PC-9 (cell line): Measurements from ENCODE around the gene OSBPL10. TPM values are rescaled to one million over a fixed set of nuclear protein-coding genes. Genes with fewer than 3 reads are reported as not detected.

ENCODE experiments used
- BruUV-seq: library from RNA; stranded (reverse); fragments of 400-500 nt; replicated peaks from 2 replicates; lab custom pipeline; 2021; lab: Mats Ljungman, UMichigan
- CTCF ChIA-PET: fragments of 300-600 bp; sonication (Branson Sonifier 250); formaldehyde crosslinking; loops from one replicate; lab custom pipeline; 2022; ENCODE audit warnings: antibody characterized with exemption; lab: Charles Lee
- POLR2A ChIA-PET: fragments of 300-600 bp; sonication (Branson Sonifier 250); formaldehyde crosslinking; loops from one replicate; lab custom pipeline; 2022; ENCODE audit warnings: antibody characterized with exemption; ENCODE audit not compliant: unreplicated experiment; lab: Charles Lee
- DNase-seq, 2 experiments: peaks; one replicate each; pipeline versions ENCODE4 v3.0.0 to v3.0.0-alpha.2; 2015 to 2022; ENCODE audit warnings: mixed read lengths in 1 of 2
- H2AFZ ChIP-seq: fragments of 200-600 bp; sonication (generic); 2 replicates; pipeline ENCODE4 v1.8.1; 2017; ENCODE audit warnings: antibody characterized with exemption
- H3F3A ChIP-seq: fragments of 200-600 bp; sonication (generic); 2 replicates; pipeline ENCODE4 v1.8.1; 2017; ENCODE audit warnings: antibody characterized with exemption, mild to moderate bottlenecking, low read depth; ENCODE audit not compliant: insufficient read depth
- H3K27ac ChIP-seq: fragments of 200-600 bp; sonication (generic); 2 replicates; pipeline ENCODE4 v1.6.1; 2016; ENCODE audit warnings: mixed run types
- H3K27me3 ChIP-seq: fragments of 200-600 bp; sonication (generic); 2 replicates; pipeline ENCODE4 v1.6.1; 2016; ENCODE audit warnings: low read depth, mixed run types; ENCODE audit not compliant: insufficient read depth
- H3K36me3 ChIP-seq: fragments of 200-600 bp; sonication (generic); 2 replicates; pipeline ENCODE4 v1.6.1; 2016; ENCODE audit warnings: low read depth, mixed run types
- H3K4me1 ChIP-seq: fragments of 200-600 bp; sonication (generic); replicated peaks from 2 replicates; pipeline ENCODE4 v1.6.1; 2016; ENCODE audit warnings: mixed run types; ENCODE audit not compliant: insufficient read depth
- H3K4me2 ChIP-seq: fragments of 200-600 bp; sonication (generic); 2 replicates; pipeline ENCODE4 v1.6.1; 2017; ENCODE audit warnings: mixed run types
- H3K4me3 ChIP-seq: fragments of 200-600 bp; sonication (generic); 2 replicates; pipeline ENCODE4 v1.6.1; 2016; ENCODE audit warnings: mixed run types
- H3K79me2 ChIP-seq: fragments of 200-600 bp; sonication (generic); 2 replicates; pipeline ENCODE4 v1.6.1; 2017; ENCODE audit warnings: low read depth, mixed run types
- H3K9me2 ChIP-seq: fragments of 200-600 bp; sonication (generic); 2 replicates; pipeline ENCODE4 v1.8.1; 2017; ENCODE audit warnings: mild to moderate bottlenecking; ENCODE audit not compliant: insufficient read depth
- H3K9me3 ChIP-seq: fragments of 200-600 bp; sonication (generic); 2 replicates; pipeline ENCODE4 v1.8.1; 2016; ENCODE audit warnings: low read depth; ENCODE audit not compliant: insufficient read depth
- H4K20me1 ChIP-seq: fragments of 200-600 bp; sonication (generic); 2 replicates; pipeline ENCODE4 v1.8.1; 2017; ENCODE audit not compliant: insufficient read depth
- CTCF ChIP-seq: fragments of 200-600 bp; sonication (generic); conservative IDR thresholded peaks from 2 replicates; pipeline ENCODE4 v1.6.1; 2017; ENCODE audit warnings: mixed run types, antibody characterized with exemption, mild to moderate bottlenecking, moderate library complexity
- EZH2 ChIP-seq: fragments of 200-600 bp; sonication (generic); IDR thresholded peaks from 2 replicates; pipeline ENCODE4 v1.8.0; 2017; ENCODE audit warnings: antibody characterized with exemption, low read depth
- intact Hi-C: fragments of 100-400 bp; cut with micrococcal nuclease; formaldehyde crosslinking; loops from one replicate; pipeline ENCODE4 v1.10.0; 2022; ENCODE audit not compliant: unreplicated experiment
- total RNA-seq: library from RNA; stranded (reverse); gene quantifications from 2 replicates; pipeline ENCODE4 v1.2.3, GENCODE V29; 2021

Gene OSBPL10
- total RNA-seq, 1 experiment from 2014 or later = 42.0 TPM

- no peaks in the 10 kb centered on the region for H3K36me3 ChIP-seq
- no peak overlapping the region for H3K4me3 ChIP-seq
- H3K27me3 ChIP-seq = no peaks in the 10 kb centered on the region
- H3K4me2 ChIP-seq = no peak overlapping the region
- no peaks in the 10 kb centered on the region for H3K79me2 ChIP-seq
- no peaks in the 10 kb centered on the region for H3K9me2 ChIP-seq
- no peaks in the 10 kb centered on the region for H3K9me3 ChIP-seq
- no TSS peak for BruUV-seq
- H4K20me1 ChIP-seq = no peaks in the 10 kb centered on the region
- H2AFZ ChIP-seq = no peak overlapping the region
- no peaks in the 10 kb centered on the region for H3K4me1 ChIP-seq
- intact Hi-C loops = no loop called here
- no peak overlapping the region for H3K27ac ChIP-seq
- CTCF ChIA-PET = no interaction called here
- no peak for TF ChIP-seq CTCF
- no peak for TF ChIP-seq EZH2
- H3F3A ChIP-seq = no peaks in the 10 kb centered on the region
- no peak for DNase-seq
- POLR2A ChIA-PET = interaction anchor here (0.7 kb wide), 1 partner anchor 1915 kb away, joined by 3 read pairs; no protein-coding TSS in a partner anchor
These were observed 98.2 kb downstream of the OSBPL10 start for GRCh38 chr3:31882895-31883294.

GRCh38 chr3:31882431-31882830, 98.6 kb downstream of the OSBPL10 start:
- TF ChIP-seq CTCF (no peak), EZH2 (no peak)
- H3K4me1 ChIP-seq = no peaks in the 10 kb centered on the region
- no peak overlapping the region for H2AFZ ChIP-seq
- no peak overlapping the region for H3K4me3 ChIP-seq
- DNase-seq = no peak
- ChIA-PET CTCF (no interaction called here), POLR2A (interaction anchor here (0.7 kb wide), 1 partner anchor 1914 kb away, joined by 3 read pairs; no protein-coding TSS in a partner anchor)
- H3K9me3 ChIP-seq = no peaks in the 10 kb centered on the region
- no peaks in the 10 kb centered on the region for H4K20me1 ChIP-seq
- no peak overlapping the region for H3K27ac ChIP-seq
- H3F3A ChIP-seq = no peaks in the 10 kb centered on the region
- H3K79me2 ChIP-seq = no peaks in the 10 kb centered on the region
- no peaks in the 10 kb centered on the region for H3K9me2 ChIP-seq
- intact Hi-C loops = no loop called here
- no peak overlapping the region for H3K4me2 ChIP-seq
- no TSS peak for BruUV-seq
- no peaks in the 10 kb centered on the region for H3K36me3 ChIP-seq
- no peaks in the 10 kb centered on the region for H3K27me3 ChIP-seq

GRCh38 chr3:31880482-31881078, 100.5 kb downstream of the OSBPL10 start:
- no peaks in the 10 kb centered on the region for H3K4me1 ChIP-seq
- BruUV-seq = no TSS peak
- no peaks in the 10 kb centered on the region for H3K36me3 ChIP-seq
- no peaks in the 10 kb centered on the region for H3F3A ChIP-seq
- no peaks in the 10 kb centered on the region for H3K9me3 ChIP-seq
- H3K4me3 ChIP-seq = no peak overlapping the region
- DNase-seq = no peak
- no peaks in the 10 kb centered on the region for H3K27me3 ChIP-seq
- TF ChIP-seq EZH2 (no peak), CTCF (no peak)
- no peak overlapping the region for H3K27ac ChIP-seq
- no peak overlapping the region for H2AFZ ChIP-seq
- ChIA-PET POLR2A (no interaction called here), CTCF (no interaction called here)
- intact Hi-C loops = no loop called here
- no peaks in the 10 kb centered on the region for H3K9me2 ChIP-seq
- no peak overlapping the region for H3K4me2 ChIP-seq
- no peaks in the 10 kb centered on the region for H4K20me1 ChIP-seq
- no peaks in the 10 kb centered on the region for H3K79me2 ChIP-seq
